ENCODE data around the gene KRT5. TPM values are rescaled to one million over a fixed set of nuclear protein-coding genes. Genes with fewer than 3 reads are reported as not detected.

The KRT5 gene
- total and polyA plus RNA-seq, 2 experiments from 2014 or later, result 7.4 to 13.0 TPM

DNA sequence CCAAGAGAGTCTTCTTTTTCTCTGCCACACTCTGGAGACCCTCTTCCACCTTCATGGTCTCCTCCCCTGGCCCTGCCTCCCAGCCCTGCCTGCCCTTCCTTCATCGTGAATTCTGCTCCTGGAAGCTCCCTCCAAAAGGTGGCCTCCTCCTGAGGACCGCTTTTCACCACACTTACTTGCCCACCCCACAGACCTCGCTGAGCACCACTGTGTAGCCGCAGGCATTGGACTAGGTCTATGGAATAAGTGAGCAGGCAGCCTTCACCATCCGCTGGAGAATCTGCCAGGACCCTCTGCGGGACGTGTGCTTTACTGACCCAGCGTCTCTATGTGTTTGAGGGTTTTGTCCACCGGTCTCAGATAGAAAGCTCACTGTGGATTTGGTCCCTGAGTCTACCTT lies 9.7 kb upstream of the KRT5 start:
- WGBS (ENCODE audit: low lambda C conversion rate, missing lambda C conversion rate), result 97% methylated on average over 9 of the region's 9 CpGs
- Histone ChIP-seq H3K36me3 (replicated peaks; ENCODE audit: insufficient read depth, low read depth) (no peaks in the 10 kb centered on the region), H3K4me3 (no peak overlapping the region), H3K27me3 (no peaks in the 10 kb centered on the region), H3K4me2 (no peak overlapping the region), H4K20me1 (ENCODE audit: insufficient read depth, poor library complexity, severe bottlenecking) (no peaks in the 10 kb centered on the region), H3K9me2 (replicated peaks; ENCODE audit: insufficient read depth) (no peaks in the 10 kb centered on the region), H3K79me2 (no peaks in the 10 kb centered on the region), H3K4me1 (ENCODE audit: insufficient read depth) (no peaks in the 10 kb centered on the region), H3K27ac (no peak overlapping the region), H3K9me3 (ENCODE audit: low read depth) (no peaks in the 10 kb centered on the region), H2AFZ (no peak overlapping the region)
- DNase-seq (ENCODE audit: low spot score), result no peak
- TF ChIP-seq EZH2 (IDR thresholded peaks at IDR 0.05; ENCODE audit: borderline replicate concordance), result no peak
- TF ChIP-seq EZH2phosphoT487 (IDR thresholded peaks at IDR 0.05; ENCODE audit: low read depth, severe bottlenecking, unreplicated experiment), result no peak

DNA sequence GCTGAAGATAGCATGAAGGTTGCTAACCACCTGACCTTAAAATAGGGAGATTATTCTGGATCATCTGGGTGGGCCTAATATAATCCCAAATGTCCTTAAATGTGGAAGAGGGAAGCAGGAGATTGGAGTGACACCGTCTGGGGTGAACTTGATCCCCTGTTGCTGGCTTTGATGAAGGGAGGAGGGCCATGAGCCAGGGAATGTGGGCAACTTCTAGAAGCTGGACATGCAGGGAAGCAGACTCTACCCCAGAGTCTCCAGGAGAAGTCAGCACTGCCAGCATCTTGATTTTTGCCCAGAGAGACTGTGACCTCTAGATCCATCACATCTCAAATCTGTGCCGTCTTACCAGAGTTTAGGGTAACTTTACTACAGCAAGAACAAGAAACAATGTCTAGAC lies 9.2 kb upstream of the KRT5 start:
- DNase-seq (ENCODE audit: low spot score), result no peak
- Histone ChIP-seq H3K36me3 (replicated peaks; ENCODE audit: insufficient read depth, low read depth) (no peaks in the 10 kb centered on the region), H3K9me3 (ENCODE audit: low read depth) (no peaks in the 10 kb centered on the region), H2AFZ (no peak overlapping the region), H3K79me2 (no peaks in the 10 kb centered on the region), H3K4me2 (no peak overlapping the region), H3K27me3 (no peaks in the 10 kb centered on the region), H3K4me1 (ENCODE audit: insufficient read depth) (no peaks in the 10 kb centered on the region), H4K20me1 (ENCODE audit: insufficient read depth, poor library complexity, severe bottlenecking) (no peaks in the 10 kb centered on the region), H3K27ac (no peak overlapping the region), H3K4me3 (no peak overlapping the region), H3K9me2 (replicated peaks; ENCODE audit: insufficient read depth) (no peaks in the 10 kb centered on the region)
- TF ChIP-seq, protein P1, sequence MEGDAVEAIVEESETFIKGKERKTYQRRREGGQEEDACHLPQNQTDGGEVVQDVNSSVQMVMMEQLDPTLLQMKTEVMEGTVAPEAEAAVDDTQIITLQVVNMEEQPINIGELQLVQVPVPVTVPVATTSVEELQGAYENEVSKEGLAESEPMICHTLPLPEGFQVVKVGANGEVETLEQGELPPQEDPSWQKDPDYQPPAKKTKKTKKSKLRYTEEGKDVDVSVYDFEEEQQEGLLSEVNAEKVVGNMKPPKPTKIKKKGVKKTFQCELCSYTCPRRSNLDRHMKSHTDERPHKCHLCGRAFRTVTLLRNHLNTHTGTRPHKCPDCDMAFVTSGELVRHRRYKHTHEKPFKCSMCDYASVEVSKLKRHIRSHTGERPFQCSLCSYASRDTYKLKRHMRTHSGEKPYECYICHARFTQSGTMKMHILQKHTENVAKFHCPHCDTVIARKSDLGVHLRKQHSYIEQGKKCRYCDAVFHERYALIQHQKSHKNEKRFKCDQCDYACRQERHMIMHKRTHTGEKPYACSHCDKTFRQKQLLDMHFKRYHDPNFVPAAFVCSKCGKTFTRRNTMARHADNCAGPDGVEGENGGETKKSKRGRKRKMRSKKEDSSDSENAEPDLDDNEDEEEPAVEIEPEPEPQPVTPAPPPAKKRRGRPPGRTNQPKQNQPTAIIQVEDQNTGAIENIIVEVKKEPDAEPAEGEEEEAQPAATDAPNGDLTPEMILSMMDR (IDR thresholded peaks at IDR 0.05; ENCODE audit: poor library complexity), result no peak
- no peak for TF ChIP-seq EZH2phosphoT487 (IDR thresholded peaks at IDR 0.05; ENCODE audit: low read depth, severe bottlenecking, unreplicated experiment)
- TF ChIP-seq EZH2 (IDR thresholded peaks at IDR 0.05; ENCODE audit: borderline replicate concordance), result no peak
- 89% methylated on average over 2 of the region's 2 CpGs for WGBS (ENCODE audit: low lambda C conversion rate, missing lambda C conversion rate)

DNA sequence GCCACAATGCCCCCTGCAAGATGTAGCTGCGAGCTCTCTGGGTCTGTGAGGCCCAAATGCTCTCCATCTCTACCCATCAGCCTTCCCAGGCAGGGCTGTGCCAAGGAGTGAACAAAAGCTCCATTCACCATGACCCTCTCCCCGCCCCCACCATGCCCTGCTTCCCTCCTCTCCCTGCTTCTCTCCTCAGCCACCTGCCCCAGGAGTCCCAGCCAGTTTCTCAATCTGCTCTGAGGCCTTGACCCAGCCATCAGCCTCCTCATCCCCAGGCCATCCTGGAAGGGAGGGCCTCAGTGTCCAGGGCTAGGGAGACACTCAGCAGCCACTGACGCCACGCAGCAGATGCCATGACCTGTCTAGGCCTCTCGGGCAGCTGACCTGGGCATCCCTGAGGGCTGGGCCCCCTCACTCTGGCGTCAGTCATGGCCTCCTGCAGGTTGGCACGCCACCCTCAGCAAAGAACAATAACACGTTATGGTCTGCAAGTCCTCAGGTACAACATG lies 8.5 kb upstream of the KRT5 start:
- no peaks in the 10 kb centered on the region for H4K20me1 ChIP-seq (ENCODE audit: insufficient read depth, poor library complexity, severe bottlenecking)
- H3K9me3 ChIP-seq (ENCODE audit: low read depth), result no peaks in the 10 kb centered on the region
- no peak overlapping the region for H3K4me3 ChIP-seq
- DNase-seq (ENCODE audit: low spot score), result no peak
- no peaks in the 10 kb centered on the region for H3K4me1 ChIP-seq (ENCODE audit: insufficient read depth)
- TF ChIP-seq EZH2phosphoT487 (IDR thresholded peaks at IDR 0.05; ENCODE audit: low read depth, severe bottlenecking, unreplicated experiment), result no peak
- TF ChIP-seq, protein P1 (IDR thresholded peaks at IDR 0.05; ENCODE audit: poor library complexity), result no peak
- TF ChIP-seq EZH2 (IDR thresholded peaks at IDR 0.05; ENCODE audit: borderline replicate concordance), result no peak
- no peak overlapping the region for H2AFZ ChIP-seq
- no peak overlapping the region for H3K27ac ChIP-seq
- H3K4me2 ChIP-seq, result no peak overlapping the region
- H3K27me3 ChIP-seq, result no peaks in the 10 kb centered on the region
- WGBS (ENCODE audit: low lambda C conversion rate, missing lambda C conversion rate), result 94% methylated on average over 8 of the region's 8 CpGs
- no peaks in the 10 kb centered on the region for H3K9me2 ChIP-seq (replicated peaks; ENCODE audit: insufficient read depth)
- H3K36me3 ChIP-seq (replicated peaks; ENCODE audit: insufficient read depth, low read depth), result no peaks in the 10 kb centered on the region
- no peaks in the 10 kb centered on the region for H3K79me2 ChIP-seq

DNA sequence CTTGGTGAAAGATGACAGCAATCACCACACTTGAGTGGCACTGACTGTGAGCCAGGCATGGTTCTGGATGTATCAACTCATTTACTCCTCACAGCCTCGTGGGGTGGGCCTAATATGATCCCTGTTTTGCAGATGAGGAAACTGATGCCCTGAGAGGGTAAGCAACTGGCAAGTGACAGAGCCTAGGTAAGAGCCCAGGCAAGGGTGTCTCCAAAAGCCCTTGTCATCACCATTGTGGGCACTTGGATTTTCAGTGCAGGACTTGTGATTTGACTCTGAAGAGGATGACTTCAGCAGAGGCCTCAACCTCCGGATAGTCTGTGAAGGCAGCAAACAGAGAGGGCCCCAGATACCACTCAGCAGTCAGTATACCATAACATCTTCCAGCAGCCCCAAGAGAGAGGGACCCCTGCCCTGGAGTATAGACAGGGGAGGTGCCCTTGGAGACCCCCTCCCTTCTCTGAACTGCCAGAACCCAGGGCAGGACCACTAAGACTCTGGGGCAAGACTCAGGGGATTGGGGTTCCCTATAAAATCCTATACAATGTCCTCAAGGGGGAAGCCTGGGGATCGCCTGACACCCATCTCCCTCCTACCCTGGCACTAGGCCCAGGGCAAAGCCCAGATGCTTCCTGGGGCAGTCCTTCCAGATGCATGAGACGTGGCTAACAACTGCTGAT lies 7.1 kb upstream of the KRT5 start:
- 68% methylated on average over 4 of the region's 4 CpGs for WGBS (ENCODE audit: low lambda C conversion rate, missing lambda C conversion rate)
- DNase-seq (ENCODE audit: low spot score), result no peak

More for the DNA sequence above, 7.1 kb upstream of the KRT5 start:
- Histone ChIP-seq H3K79me2 (no peaks in the 10 kb centered on the region), H3K36me3 (replicated peaks; ENCODE audit: insufficient read depth, low read depth) (no peaks in the 10 kb centered on the region), H3K27me3 (no peaks in the 10 kb centered on the region), H3K9me2 (replicated peaks; ENCODE audit: insufficient read depth) (no peaks in the 10 kb centered on the region), H3K4me2 (no peak overlapping the region), H3K9me3 (ENCODE audit: low read depth) (no peaks in the 10 kb centered on the region), H2AFZ (no peak overlapping the region), H3K4me1 (ENCODE audit: insufficient read depth) (peaks cover 3% of the 10 kb centered on the region), H3K27ac (no peak overlapping the region), H3K4me3 (no peak overlapping the region), H4K20me1 (ENCODE audit: insufficient read depth, poor library complexity, severe bottlenecking) (no peaks in the 10 kb centered on the region)
- TF ChIP-seq EZH2 (IDR thresholded peaks at IDR 0.05; ENCODE audit: borderline replicate concordance) (no peak), EZH2phosphoT487 (IDR thresholded peaks at IDR 0.05; ENCODE audit: low read depth, severe bottlenecking, unreplicated experiment) (no peak)
- TF ChIP-seq, protein P1 (IDR thresholded peaks at IDR 0.05; ENCODE audit: poor library complexity), result no peak
